ENCODE results near the gene ITPRID2.

DNA sequence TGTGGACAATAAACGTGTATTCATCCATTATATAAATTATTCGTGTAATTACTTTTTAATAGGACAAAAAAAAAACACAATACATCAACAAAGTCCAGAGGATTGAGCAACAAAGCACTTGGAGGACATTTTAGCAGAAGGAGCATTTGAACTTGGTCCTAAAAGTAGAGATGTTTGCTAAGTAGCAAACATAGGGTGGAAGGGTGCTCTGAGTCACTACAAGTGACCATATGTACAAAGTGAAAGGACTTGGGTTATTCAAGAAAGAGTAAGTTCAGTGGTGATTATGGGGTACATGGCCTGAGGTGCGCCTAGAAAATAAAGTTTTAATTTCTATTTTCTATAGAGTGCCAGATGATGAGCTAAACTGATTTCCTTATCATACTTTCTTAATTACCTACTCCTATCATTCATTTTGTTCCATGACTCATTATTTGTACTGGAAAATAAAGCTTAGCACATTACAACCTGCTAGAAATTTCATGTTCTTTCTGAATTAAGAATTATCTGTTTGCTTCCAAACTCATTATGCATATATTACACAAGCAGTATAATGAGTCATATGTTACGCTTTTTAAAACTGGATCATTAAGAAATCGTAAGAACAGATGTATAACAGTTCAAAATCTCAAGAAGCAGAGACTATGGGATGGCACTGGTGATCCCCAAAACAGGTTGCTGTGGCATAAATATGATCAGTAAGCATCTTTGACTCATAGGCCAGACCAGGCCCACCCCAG lies 81.1 kb downstream of the ITPRID2 start:
- TF ChIP-seq SIN3A (IDR thresholded peaks at IDR 0.05; ENCODE audit: borderline replicate concordance, insufficient read depth, low read length) (no peak), TAF1 (IDR thresholded peaks at IDR 0.05; ENCODE audit: borderline replicate concordance, insufficient read depth, low read length) (no peak)
- TF ChIP-seq, protein P1, sequence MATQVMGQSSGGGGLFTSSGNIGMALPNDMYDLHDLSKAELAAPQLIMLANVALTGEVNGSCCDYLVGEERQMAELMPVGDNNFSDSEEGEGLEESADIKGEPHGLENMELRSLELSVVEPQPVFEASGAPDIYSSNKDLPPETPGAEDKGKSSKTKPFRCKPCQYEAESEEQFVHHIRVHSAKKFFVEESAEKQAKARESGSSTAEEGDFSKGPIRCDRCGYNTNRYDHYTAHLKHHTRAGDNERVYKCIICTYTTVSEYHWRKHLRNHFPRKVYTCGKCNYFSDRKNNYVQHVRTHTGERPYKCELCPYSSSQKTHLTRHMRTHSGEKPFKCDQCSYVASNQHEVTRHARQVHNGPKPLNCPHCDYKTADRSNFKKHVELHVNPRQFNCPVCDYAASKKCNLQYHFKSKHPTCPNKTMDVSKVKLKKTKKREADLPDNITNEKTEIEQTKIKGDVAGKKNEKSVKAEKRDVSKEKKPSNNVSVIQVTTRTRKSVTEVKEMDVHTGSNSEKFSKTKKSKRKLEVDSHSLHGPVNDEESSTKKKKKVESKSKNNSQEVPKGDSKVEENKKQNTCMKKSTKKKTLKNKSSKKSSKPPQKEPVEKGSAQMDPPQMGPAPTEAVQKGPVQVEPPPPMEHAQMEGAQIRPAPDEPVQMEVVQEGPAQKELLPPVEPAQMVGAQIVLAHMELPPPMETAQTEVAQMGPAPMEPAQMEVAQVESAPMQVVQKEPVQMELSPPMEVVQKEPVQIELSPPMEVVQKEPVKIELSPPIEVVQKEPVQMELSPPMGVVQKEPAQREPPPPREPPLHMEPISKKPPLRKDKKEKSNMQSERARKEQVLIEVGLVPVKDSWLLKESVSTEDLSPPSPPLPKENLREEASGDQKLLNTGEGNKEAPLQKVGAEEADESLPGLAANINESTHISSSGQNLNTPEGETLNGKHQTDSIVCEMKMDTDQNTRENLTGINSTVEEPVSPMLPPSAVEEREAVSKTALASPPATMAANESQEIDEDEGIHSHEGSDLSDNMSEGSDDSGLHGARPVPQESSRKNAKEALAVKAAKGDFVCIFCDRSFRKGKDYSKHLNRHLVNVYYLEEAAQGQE (IDR thresholded peaks at IDR 0.05; ENCODE audit: insufficient read depth in 1 of 2, low read depth in 2 of 2, low read length in 2 of 2), result no peak

Data from PFSK-1 (cell line).